ENCODE results near the gene CLMN. TPM values are rescaled to one million over a fixed set of nuclear protein-coding genes. Genes with fewer than 3 reads are reported as not detected.

CLMN gene
- polyA plus RNA-seq, 1 donor from 2014 or later, result 0.57 TPM

DNA sequence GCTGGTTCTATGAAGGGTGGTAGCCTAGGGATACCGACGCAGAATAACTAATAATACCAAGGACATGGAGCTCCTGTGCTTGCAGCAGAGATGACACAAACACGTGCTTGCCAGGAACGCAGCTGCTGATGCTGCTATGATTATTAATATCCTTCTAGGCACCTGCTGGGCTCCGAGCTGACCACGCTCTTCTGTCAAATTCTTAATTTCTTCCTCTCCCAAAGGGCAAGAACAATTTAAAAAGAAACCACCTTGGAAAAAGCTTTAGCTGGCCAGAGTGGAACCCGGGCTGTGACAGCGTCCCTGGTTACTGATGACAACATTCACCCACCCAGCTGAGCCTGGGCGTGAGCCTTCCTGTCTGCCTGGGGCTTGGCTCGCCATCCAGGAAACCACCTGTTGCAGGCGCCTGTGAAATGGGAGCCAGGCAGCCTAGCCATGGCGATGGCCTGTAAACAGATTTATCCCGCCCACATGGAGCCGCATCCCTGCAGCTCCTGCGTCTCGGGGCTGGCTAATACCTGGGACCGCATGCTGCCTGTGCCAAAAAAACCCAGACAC lies 28.8 kb downstream of the CLMN start:
- Histone ChIP-seq H2AFZ (ENCODE audit: low read depth, low read length) (no peak overlapping the region), H3K9me3 (ENCODE audit: low read length) (no peaks in the 10 kb centered on the region), H3K4me3 (ENCODE audit: low read length) (no peak overlapping the region), H3F3A (ENCODE audit: insufficient read depth, low read length, poor library complexity, severe bottlenecking) (no peaks in the 10 kb centered on the region), H3K27me3 (ENCODE audit: insufficient read depth, low read depth, low read length) (no peaks in the 10 kb centered on the region), H3K9me2 (ENCODE audit: insufficient read depth, low read length) (no peaks in the 10 kb centered on the region), H4K20me1 (ENCODE audit: insufficient read depth) (no peaks in the 10 kb centered on the region), H3K4me2 (ENCODE audit: low read length) (no peak overlapping the region), H3K79me2 (replicated peaks; ENCODE audit: insufficient read depth, low read length) (no peaks in the 10 kb centered on the region), H3K9ac (ENCODE audit: low read length) (no peak overlapping the region), H3K27ac (ENCODE audit: low read length) (no peak overlapping the region), H3K36me3 (ENCODE audit: insufficient read depth, low read length) (no peaks in the 10 kb centered on the region)
- TF ChIP-seq SMC3 (conservative IDR thresholded peaks at IDR 0.05; ENCODE audit: poor library complexity) (no peak), TAF1 (IDR thresholded peaks at IDR 0.05; ENCODE audit: low read depth) (no peak), EZH2 (IDR thresholded peaks at IDR 0.05; ENCODE audit: borderline replicate concordance, insufficient read depth, low read length, poor library complexity, severe bottlenecking) (no peak), POLR2AphosphoS5 (IDR thresholded peaks at IDR 0.05) (no peak)

DNA sequence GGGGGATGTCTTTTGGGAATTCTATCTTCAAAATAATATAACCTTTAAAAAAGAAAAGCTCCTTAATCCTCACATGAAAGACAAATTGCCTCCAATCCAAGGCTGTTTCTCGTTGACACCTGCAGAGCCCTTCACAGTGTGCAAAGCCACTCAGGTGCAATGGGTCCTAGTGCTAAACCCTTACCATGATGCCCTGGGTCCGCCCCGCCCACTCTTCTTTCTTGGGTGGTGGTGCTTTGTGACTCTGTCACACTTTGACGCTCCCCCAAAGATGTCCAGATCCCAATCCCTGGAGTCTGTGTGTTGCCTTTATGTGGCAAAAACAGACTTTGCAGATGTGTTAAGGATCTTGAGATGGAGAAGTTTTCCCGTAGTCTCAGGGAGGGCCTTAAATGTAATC lies 29.7 kb downstream of the CLMN start:
- Histone ChIP-seq H3K4me2 (ENCODE audit: low read length) (no peak overlapping the region), H3K36me3 (ENCODE audit: insufficient read depth, low read length) (no peaks in the 10 kb centered on the region), H3K4me3 (ENCODE audit: low read length) (no peak overlapping the region), H3K27ac (ENCODE audit: low read length) (no peak overlapping the region), H3K9me2 (ENCODE audit: insufficient read depth, low read length) (no peaks in the 10 kb centered on the region), H4K20me1 (ENCODE audit: insufficient read depth) (no peaks in the 10 kb centered on the region), H3F3A (ENCODE audit: insufficient read depth, low read length, poor library complexity, severe bottlenecking) (no peaks in the 10 kb centered on the region), H3K9ac (ENCODE audit: low read length) (no peak overlapping the region), H3K9me3 (ENCODE audit: low read length) (no peaks in the 10 kb centered on the region), H3K79me2 (replicated peaks; ENCODE audit: insufficient read depth, low read length) (no peaks in the 10 kb centered on the region), H3K27me3 (ENCODE audit: insufficient read depth, low read depth, low read length) (no peaks in the 10 kb centered on the region), H2AFZ (ENCODE audit: low read depth, low read length) (no peak overlapping the region)
- no peak for TF ChIP-seq RAD21 (conservative IDR thresholded peaks at IDR 0.05)
- TF ChIP-seq, protein P1, sequence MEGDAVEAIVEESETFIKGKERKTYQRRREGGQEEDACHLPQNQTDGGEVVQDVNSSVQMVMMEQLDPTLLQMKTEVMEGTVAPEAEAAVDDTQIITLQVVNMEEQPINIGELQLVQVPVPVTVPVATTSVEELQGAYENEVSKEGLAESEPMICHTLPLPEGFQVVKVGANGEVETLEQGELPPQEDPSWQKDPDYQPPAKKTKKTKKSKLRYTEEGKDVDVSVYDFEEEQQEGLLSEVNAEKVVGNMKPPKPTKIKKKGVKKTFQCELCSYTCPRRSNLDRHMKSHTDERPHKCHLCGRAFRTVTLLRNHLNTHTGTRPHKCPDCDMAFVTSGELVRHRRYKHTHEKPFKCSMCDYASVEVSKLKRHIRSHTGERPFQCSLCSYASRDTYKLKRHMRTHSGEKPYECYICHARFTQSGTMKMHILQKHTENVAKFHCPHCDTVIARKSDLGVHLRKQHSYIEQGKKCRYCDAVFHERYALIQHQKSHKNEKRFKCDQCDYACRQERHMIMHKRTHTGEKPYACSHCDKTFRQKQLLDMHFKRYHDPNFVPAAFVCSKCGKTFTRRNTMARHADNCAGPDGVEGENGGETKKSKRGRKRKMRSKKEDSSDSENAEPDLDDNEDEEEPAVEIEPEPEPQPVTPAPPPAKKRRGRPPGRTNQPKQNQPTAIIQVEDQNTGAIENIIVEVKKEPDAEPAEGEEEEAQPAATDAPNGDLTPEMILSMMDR (IDR thresholded peaks at IDR 0.05; ENCODE audit: poor library complexity, severe bottlenecking), result no peak
- no peak for TF ChIP-seq POLR2AphosphoS5 (IDR thresholded peaks at IDR 0.05)
- TF ChIP-seq EP300 (conservative IDR thresholded peaks at IDR 0.05; ENCODE audit: poor library complexity, severe bottlenecking), result no peak
- no peak for TF ChIP-seq EZH2 (IDR thresholded peaks at IDR 0.05; ENCODE audit: borderline replicate concordance, insufficient read depth, low read length, poor library complexity, severe bottlenecking)
- no peak for TF ChIP-seq SMC3 (conservative IDR thresholded peaks at IDR 0.05; ENCODE audit: poor library complexity)

DNA sequence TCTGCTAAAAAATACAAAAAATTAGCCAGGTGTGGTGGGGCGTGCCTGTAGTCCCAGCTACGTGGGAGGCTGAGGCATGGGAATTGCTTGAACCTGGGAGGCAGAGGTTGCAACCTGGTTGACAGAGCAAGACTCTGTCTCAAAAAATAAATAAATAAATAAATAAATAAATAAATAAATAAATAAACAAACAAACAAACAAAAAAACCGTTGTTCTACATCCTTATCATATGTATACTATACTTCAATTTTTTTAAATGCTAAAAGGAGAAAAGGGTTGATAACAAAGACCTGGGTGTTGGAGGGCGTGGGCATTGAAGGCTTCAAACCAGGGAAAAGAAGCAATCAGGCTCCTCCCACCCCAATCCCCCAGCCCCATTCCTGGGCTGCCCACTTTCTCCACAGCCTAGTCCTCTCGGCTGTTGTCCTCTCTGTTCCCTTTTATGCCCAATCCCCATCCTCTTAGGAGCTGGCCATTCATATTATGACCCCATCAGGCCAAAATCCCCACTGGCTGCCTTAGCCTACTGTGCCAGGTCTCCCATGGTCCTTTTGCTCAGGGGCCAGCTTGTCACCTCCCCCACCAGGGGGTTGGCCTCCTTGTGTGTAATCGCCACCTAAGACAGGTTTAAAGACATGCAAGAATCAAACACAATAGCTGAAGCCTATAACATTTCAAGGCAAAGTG lies 30.2 kb downstream of the CLMN start:
- no peaks in the 10 kb centered on the region for H3K36me3 ChIP-seq (ENCODE audit: insufficient read depth, low read length)
- no peaks in the 10 kb centered on the region for H4K20me1 ChIP-seq (ENCODE audit: insufficient read depth)
- no peak overlapping the region for H2AFZ ChIP-seq (ENCODE audit: low read depth, low read length)
- TF ChIP-seq SMC3 (conservative IDR thresholded peaks at IDR 0.05; ENCODE audit: poor library complexity) (no peak), TAF1 (IDR thresholded peaks at IDR 0.05; ENCODE audit: low read depth) (no peak), EP300 (conservative IDR thresholded peaks at IDR 0.05; ENCODE audit: poor library complexity, severe bottlenecking) (no peak)
- H3K4me3 ChIP-seq (ENCODE audit: low read length), result no peak overlapping the region
- H3K27ac ChIP-seq (ENCODE audit: low read length), result no peak overlapping the region
- no peak overlapping the region for H3K4me2 ChIP-seq (ENCODE audit: low read length)
- H3K9ac ChIP-seq (ENCODE audit: low read length), result no peak overlapping the region
- no peaks in the 10 kb centered on the region for H3K9me2 ChIP-seq (ENCODE audit: insufficient read depth, low read length)
- no peaks in the 10 kb centered on the region for H3K79me2 ChIP-seq (replicated peaks; ENCODE audit: insufficient read depth, low read length)
- no peaks in the 10 kb centered on the region for H3K9me3 ChIP-seq (ENCODE audit: low read length)
- no peaks in the 10 kb centered on the region for H3F3A ChIP-seq (ENCODE audit: insufficient read depth, low read length, poor library complexity, severe bottlenecking)
- H3K27me3 ChIP-seq (ENCODE audit: insufficient read depth, low read depth, low read length), result no peaks in the 10 kb centered on the region

All from neural cell (in vitro differentiated cells).